GM10847 (cell line): ENCODE data around the gene UBE2V1.

Experiments used
- POLR2A ChIP-seq: IDR thresholded peaks from 2 replicates; pipeline ENCODE4 v1.6.1; 2011; ENCODE audit not compliant: insufficient read length; ENCODE audit errors: extremely low read depth

Gene UBE2V1

GRCh38 chr20:50089140-50089786, 23.7 kb downstream of the UBE2V1 start:
- no peak for TF ChIP-seq POLR2A

DNA sequence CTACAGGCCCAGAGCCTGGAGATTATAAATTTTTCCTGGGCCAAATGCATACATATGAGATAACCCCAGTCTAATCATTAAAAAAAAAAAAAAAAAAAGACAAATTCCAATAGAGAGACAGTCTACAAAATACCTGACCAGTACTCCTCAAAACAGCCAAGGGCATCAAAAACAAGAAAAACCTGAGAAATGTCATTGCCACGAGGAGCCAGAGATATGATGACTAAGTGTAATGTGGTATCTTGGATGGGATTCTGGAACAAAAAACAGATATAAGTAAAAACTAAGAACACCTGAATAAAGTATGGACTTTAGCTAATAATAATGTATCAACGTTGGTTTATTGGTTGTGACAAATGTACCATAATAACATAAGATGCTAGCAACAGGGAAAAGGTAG, 24.9 kb downstream of the UBE2V1 start:
- TF ChIP-seq POLR2A, result no peak

DNA sequence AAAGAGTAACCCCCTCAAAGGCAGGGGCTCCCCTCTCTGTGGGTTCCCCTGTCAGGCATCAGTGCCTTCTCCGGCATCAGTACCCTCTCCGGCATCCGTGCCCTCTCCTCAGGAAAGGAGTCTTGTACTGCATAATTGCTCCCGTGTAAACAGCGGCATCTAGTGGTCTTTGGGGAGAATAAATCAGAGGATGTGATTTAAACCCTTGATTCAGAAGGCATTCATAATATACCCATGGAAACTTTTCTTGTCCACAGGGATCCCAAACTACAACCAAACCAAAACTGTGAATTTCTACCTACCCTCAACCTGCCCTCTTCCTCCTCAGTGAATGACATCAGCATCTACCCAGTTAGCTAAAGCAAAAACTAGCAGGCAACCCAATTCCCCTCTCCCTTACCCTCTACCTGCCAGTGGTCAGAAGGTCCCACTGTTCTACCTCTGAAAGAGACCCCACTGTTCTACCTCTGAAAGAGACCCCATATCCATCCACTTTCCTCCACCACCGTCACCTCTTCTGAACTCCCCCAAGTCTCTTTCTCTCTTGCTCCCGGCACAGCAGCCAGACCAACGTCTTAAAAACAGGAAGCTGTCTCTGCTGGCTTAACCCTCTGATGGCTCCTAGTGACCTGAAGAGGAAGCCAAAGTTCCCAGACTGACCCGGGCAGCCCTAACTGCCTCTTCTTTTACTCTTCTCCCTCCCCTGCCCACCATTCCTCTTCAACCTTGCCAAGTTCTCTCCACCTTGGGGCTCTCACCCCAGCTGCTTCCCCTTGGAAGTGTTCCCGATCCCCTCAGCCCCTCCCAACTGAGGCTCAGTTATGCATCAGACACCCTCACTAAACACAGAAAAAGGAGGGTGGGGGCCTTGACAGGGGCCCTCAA, 27.2 kb downstream of the UBE2V1 start:
- TF ChIP-seq POLR2A, result no peak

DNA sequence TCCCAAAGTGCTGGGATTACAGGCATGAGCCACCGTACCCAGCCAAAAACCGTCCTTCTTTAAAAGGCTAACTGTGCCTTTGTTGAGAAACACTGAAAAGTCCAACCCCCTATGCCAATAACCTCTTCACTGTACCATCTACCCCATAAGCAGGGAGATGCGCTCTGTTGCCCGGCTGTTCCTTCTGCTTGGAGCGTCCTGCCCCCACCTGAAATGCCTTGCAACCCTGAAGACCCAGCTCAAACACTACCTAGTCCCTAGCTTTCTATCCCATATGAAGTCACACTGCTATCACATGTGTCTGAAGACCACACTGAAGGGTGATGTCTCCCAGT, 27.8 kb downstream of the UBE2V1 start:
- no peak for TF ChIP-seq POLR2A

- TF ChIP-seq POLR2A, result no peak
Measured at GRCh38 chr20:50083034-50083433, 29.9 kb downstream of the UBE2V1 start.

DNA sequence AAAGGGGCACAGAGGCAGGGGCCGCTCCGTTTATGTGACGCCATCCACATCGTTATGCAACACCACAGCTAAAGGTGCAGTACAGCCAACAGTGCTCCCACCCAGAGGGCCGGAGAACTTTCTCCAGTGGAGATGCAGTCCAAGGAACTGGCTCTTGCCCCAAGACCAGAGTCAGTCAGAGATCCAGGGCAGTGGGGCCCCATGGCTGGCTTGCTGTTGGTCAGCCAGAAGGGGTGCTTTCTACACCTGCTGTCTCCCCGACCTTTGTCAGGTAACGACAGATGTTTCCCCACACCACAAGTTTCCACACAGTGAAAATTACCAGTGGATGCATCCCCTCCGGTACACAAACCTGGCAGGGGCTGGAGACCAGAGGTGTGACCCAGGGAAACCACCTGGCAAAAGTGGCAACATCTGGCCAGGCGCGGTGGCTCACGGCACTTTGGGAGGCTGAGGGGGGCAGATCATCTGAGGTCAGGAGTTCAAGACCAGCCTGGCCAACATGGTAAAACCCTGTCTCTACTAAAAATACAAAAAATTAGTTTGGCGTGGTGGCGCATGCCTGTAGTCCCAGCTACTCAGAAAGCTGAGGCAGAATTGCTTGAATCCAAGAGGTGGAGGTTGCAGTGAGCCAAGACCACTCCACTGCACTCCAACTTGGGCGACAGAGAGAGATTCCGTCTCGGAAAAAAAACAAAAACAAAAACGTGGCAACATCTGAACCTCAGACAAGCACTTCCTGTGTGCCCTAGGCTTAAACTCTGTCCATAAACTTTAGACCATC, 34.9 kb downstream of the UBE2V1 start:
- TF ChIP-seq POLR2A, result no peak

- no peak for TF ChIP-seq POLR2A
Measured at GRCh38 chr20:50073500-50073899, 39.5 kb downstream of the UBE2V1 start.

DNA sequence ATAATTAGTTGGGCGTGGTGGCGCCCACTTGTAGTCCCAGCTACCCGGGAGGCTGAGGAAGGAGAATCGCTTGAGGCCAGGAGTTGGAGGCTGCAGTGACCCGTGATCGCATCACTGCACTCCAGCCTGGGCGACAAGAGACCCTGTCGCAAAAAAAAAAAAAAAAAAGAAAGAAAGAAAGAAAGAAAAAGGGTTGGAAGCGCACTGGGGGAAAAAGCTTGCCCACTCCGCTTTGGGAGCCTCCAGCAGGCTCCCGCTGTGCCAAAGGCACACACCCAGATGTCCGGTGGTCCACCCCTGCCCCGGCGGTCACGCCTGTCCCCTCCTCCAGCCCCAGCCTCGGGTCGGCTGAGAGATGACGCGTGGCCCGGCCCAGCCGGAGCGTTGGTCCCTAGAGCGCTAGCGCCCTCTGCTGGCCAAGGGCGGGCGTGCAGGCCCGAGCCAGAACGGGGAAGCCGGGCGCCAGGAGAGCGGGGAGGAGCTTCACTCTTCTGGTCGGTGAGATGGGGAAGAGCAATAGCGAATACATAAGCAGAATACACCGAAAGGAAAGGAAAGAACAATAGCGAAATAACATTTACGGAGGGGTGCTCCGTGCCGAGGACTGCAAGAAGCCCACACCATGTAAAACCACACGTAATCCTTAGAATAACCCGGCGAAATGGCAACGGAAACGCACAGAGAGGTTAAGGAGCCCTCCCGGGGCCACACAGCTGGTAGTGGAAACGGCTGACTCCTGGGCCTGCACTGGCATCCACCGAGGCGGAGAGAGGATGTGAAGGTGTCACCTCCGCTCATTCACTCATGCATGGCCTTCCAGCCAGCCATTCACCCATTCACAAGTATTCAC, 41.7 kb downstream of the UBE2V1 start:
- TF ChIP-seq POLR2A, result no peak

DNA sequence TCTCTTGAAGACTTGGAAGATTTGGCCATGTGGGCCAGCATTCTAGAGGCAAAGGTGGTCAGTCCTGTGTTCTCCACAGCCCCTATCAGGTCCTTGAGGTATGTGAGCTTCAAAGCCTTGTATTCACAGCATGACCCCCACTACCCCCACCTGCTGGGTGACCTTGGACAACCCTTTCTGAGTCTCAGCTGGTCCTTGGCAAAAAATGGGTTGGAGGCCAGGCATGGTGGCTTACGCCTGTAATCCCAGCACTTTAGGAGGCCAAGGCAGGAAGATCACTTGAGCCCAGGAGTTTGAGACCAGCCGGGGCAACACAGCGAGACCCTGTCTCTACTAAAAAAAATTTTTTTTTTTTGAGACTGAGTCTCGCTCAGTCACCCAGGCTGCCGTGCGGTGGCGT, 42.6 kb downstream of the UBE2V1 start:
- no peak for TF ChIP-seq POLR2A

- no peak for TF ChIP-seq POLR2A
Measured at GRCh38 chr20:50068041-50068651, 44.8 kb downstream of the UBE2V1 start.

DNA sequence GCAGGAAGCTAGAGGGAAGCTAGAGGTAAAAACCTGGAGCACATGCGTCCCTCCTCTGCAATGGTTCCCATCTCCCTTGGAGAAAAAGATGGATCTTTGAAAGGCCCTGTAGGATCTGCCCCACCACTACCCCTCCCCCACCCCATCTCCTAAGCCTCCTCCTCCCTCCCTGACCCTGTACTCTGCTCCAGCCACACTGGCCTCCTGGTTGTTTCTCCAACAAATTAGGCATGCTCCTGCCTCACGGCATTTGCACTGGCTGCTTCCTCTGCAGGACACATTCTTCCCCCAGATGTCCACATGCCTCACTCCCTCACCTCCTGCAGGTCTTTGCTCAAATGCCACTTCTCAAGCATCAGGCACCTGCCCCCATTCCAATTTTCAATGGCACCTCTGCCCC, 45.5 kb downstream of the UBE2V1 start:
- no peak for TF ChIP-seq POLR2A

DNA sequence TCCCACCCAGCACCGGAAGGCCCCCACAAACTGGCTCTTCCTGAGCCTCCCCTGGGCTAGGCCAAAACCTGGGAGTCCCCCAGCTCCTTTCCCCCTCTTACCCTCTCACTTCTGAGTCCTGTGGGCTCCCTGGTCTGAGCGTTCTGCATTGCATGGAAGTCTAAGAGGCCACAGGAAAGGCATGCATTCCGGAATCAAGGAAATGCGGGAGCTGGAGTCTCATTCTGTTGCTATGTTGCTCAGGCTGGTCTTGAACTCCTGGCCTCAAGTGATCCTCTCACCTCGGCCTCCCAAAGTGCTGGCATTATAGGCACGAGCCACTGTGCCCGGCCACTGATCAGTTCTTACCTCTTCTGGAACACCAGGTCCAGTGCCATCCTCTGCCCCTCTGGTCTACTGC, 45.9 kb downstream of the UBE2V1 start:
- TF ChIP-seq POLR2A, result no peak

- TF ChIP-seq POLR2A, result no peak
Measured at GRCh38 chr20:50066161-50066834, 46.7 kb downstream of the UBE2V1 start.

GRCh38 chr20:50065325-50065615, 47.7 kb downstream of the UBE2V1 start:
- TF ChIP-seq POLR2A, result no peak

DNA sequence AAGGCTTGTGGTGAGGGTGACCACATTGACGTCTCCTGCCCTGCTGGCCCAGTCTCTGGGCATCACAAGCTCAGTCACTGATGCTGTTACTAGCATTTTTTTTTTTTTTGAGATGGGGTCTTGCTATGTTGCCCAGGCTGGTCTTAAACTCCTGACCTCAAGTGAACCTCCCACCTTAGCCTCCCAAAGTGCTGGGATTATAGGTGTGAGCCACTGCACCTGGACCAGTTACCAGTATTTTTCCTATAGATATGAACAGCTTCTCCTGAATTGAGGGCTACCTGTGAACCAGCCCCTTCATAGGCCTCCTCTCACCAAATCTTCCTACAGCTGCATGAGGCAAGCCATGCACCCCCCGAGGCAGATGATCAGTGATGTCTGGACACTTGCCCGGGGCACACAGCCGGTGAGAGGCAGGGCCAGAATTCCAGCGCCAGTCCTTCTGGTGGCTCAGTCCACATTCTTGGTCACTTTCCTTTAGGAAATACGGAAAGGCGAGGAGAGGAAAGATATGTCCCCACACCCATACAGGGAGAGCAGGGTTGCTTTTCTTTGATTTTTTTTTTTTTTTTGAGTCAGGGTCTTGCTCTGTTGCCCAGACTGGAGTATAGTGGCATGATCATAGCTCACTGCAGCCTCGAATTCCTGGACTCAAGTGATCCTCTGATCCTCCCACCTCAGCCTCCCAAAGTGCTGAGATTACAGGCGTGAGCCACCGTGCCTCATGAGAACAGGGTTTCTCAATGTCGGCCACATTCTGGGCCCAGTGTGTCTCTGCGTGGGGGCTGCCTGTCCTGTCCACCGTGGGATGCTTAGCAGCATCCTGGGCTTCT, 50.7 kb downstream of the UBE2V1 start:
- TF ChIP-seq POLR2A, result no peak
